ENCODE measurements around the gene DNAL4.
A peak's percentile ranks its signal among the peaks of the same experiment; 100 is the strongest.

The DNAL4 gene

DNA sequence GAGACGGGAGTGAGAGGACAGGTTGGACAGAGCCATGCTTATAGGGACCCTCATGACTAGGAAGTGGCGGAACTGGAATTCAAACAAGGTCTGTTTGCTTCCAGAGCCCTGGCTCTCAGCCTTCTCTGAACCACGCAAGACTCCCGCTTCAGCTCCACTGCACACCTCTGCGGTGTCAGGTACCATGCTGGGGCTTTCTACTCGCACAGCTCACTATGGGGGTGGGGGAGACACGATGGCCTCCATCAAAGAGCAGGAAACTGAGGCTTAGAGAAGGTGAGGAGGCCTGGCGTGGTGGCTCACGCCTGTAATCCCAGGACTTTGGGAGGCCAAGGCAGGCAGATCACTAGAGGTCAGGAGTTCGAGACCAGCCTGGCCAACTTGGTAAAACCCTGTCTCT, 52.4 kb downstream of the DNAL4 start:
- H3K9me3 Mint-ChIP-seq: no peaks in the 10 kb centered on the region
- H3K36me3 Mint-ChIP-seq (ENCODE audit: low read depth): peaks cover 62% of the 10 kb centered on the region
- DNase-seq: no peak
- no peak overlapping the region for H3K4me3 Mint-ChIP-seq
- H3K4me1 Mint-ChIP-seq: peaks cover 10% of the 10 kb centered on the region
- TF ChIP-seq, protein P1, sequence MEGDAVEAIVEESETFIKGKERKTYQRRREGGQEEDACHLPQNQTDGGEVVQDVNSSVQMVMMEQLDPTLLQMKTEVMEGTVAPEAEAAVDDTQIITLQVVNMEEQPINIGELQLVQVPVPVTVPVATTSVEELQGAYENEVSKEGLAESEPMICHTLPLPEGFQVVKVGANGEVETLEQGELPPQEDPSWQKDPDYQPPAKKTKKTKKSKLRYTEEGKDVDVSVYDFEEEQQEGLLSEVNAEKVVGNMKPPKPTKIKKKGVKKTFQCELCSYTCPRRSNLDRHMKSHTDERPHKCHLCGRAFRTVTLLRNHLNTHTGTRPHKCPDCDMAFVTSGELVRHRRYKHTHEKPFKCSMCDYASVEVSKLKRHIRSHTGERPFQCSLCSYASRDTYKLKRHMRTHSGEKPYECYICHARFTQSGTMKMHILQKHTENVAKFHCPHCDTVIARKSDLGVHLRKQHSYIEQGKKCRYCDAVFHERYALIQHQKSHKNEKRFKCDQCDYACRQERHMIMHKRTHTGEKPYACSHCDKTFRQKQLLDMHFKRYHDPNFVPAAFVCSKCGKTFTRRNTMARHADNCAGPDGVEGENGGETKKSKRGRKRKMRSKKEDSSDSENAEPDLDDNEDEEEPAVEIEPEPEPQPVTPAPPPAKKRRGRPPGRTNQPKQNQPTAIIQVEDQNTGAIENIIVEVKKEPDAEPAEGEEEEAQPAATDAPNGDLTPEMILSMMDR (IDR thresholded peaks at IDR 0.05): no peak
- H3K27me3 Mint-ChIP-seq (ENCODE audit: low read depth, poor library complexity): no peaks in the 10 kb centered on the region
- H3K27ac Mint-ChIP-seq: peak overlapping the region; percentile 64

GRCh38 chr22:38741166-38741565, 52.8 kb downstream of the DNAL4 start:
- Mint-ChIP-seq H3K4me3 (no peak overlapping the region), H3K27me3 (ENCODE audit: low read depth, poor library complexity) (no peaks in the 10 kb centered on the region), H3K4me1 (peaks cover 10% of the 10 kb centered on the region), H3K36me3 (ENCODE audit: low read depth) (peaks cover 64% of the 10 kb centered on the region), H3K9me3 (no peaks in the 10 kb centered on the region), H3K27ac (peak overlapping the region; percentile 64)
- no peak for DNase-seq
- TF ChIP-seq, protein P1 (IDR thresholded peaks at IDR 0.05): no peak

GRCh38 chr22:38740754-38741153, 53.2 kb downstream of the DNAL4 start:
- Mint-ChIP-seq H3K27me3 (ENCODE audit: low read depth, poor library complexity) (no peaks in the 10 kb centered on the region), H3K4me1 (peaks cover 10% of the 10 kb centered on the region), H3K36me3 (ENCODE audit: low read depth) (peaks cover 62% of the 10 kb centered on the region), H3K27ac (peak overlapping the region; percentile 64), H3K9me3 (no peaks in the 10 kb centered on the region), H3K4me3 (no peak overlapping the region)
- TF ChIP-seq, protein P1 (IDR thresholded peaks at IDR 0.05): no peak
- no peak for DNase-seq

- H3K9me3 Mint-ChIP-seq: no peaks in the 10 kb centered on the region
- DNase-seq: no peak
- H3K36me3 Mint-ChIP-seq (ENCODE audit: low read depth): peaks cover 56% of the 10 kb centered on the region
- no peak overlapping the region for H3K27ac Mint-ChIP-seq
- TF ChIP-seq, protein P1 (IDR thresholded peaks at IDR 0.05): no peak
- H3K4me3 Mint-ChIP-seq: no peak overlapping the region
- H3K4me1 Mint-ChIP-seq: peaks cover 10% of the 10 kb centered on the region
- no peaks in the 10 kb centered on the region for H3K27me3 Mint-ChIP-seq (ENCODE audit: low read depth, poor library complexity)
Observed at GRCh38 chr22:38740116-38740723, 53.7 kb downstream of the DNAL4 start.

GRCh38 chr22:38739300-38740055, 54.5 kb downstream of the DNAL4 start:
- no peaks in the 10 kb centered on the region for H3K27me3 Mint-ChIP-seq (ENCODE audit: low read depth, poor library complexity)
- no peaks in the 10 kb centered on the region for H3K9me3 Mint-ChIP-seq
- peaks cover 50% of the 10 kb centered on the region for H3K36me3 Mint-ChIP-seq (ENCODE audit: low read depth)
- H3K4me3 Mint-ChIP-seq: no peak overlapping the region
- H3K27ac Mint-ChIP-seq: no peak overlapping the region
- TF ChIP-seq, protein P1 (IDR thresholded peaks at IDR 0.05): no peak
- no peak for DNase-seq
- peaks cover 10% of the 10 kb centered on the region for H3K4me1 Mint-ChIP-seq

All from nephron progenitor cell (in vitro differentiated cells).